Activated CD4-positive, alpha-beta T cell treated with anti-CD3 and anti-CD28 coated beads, Interleukin-10, Interleukin-2, amounts not matched to agents 100 ng/mL and 50 ng/mL, durations not matched to agents 16 hours and 8 hours (primary cell): ENCODE measurements around the gene MYH15.
"Not testable (repeated sequence)": the region's sequence is repeated elsewhere in the genome, so short reads cannot be mapped to it uniquely, and the experiment has no call there.

ENCODE experiments used
- DNase-seq: peaks from one replicate; pipeline ENCODE4 v3.0.0-alpha.2; 2020

The MYH15 gene

GRCh38 chr3:108381529-108382140 lies 128.8 kb downstream of the MYH15 start:
- DNase-seq: no peak

- peak; percentile 61 for DNase-seq
Observed at GRCh38 chr3:108380128-108380795, 130.1 kb downstream of the MYH15 start.

DNA sequence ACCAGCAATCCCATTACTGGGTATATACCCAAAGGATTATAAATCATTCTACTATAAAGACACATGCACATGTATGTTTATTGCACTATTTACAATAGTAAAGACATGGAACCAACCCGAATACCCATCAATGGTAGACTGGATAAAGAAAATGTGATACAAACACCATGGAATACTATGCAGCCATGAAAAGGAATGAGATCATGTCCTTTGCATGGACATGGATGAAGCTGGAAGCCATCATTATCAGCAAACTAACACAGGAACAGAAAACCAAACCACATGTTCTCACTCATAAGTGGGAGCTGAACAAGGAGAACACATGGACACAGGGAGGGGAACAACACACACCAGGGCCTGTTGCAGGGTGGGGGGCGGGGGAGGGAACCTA lies 131.4 kb downstream of the MYH15 start:
- DNase-seq: not testable (repeated sequence)

- DNase-seq: no peak
Observed at GRCh38 chr3:108378153-108378951, 132.0 kb downstream of the MYH15 start.

GRCh38 chr3:108377384-108377783 lies 133.0 kb downstream of the MYH15 start:
- no peak for DNase-seq

DNA sequence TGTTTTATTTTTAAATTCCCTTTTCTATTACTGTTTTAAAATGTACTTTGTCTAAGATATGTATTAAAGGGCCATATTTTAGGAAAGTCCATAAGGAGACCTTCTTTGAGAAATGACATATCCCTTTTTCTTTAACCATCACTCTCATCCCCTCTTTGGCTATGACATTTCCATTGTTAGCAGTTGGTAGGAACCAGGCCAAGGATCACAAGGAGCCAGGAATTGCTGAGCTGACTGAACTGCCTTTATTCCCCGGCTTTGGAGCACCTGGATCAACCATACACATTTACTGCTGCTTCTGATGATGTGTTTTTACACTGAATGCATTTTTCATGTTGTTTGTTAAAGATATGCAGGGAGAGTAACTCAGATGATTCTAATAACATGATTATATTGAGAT lies 134.4 kb downstream of the MYH15 start:
- DNase-seq: no peak

- no peak for DNase-seq
Observed at GRCh38 chr3:108359011-108359410, 151.4 kb downstream of the MYH15 start.

- DNase-seq: no peak
Observed at GRCh38 chr3:108357042-108357441, 153.4 kb downstream of the MYH15 start.

- no peak for DNase-seq
Observed at GRCh38 chr3:108354562-108354961, 155.8 kb downstream of the MYH15 start.

GRCh38 chr3:108352176-108352575 lies 158.2 kb downstream of the MYH15 start:
- DNase-seq: no peak

GRCh38 chr3:108346301-108347227 lies 163.8 kb downstream of the MYH15 start:
- DNase-seq: no peak

DNA sequence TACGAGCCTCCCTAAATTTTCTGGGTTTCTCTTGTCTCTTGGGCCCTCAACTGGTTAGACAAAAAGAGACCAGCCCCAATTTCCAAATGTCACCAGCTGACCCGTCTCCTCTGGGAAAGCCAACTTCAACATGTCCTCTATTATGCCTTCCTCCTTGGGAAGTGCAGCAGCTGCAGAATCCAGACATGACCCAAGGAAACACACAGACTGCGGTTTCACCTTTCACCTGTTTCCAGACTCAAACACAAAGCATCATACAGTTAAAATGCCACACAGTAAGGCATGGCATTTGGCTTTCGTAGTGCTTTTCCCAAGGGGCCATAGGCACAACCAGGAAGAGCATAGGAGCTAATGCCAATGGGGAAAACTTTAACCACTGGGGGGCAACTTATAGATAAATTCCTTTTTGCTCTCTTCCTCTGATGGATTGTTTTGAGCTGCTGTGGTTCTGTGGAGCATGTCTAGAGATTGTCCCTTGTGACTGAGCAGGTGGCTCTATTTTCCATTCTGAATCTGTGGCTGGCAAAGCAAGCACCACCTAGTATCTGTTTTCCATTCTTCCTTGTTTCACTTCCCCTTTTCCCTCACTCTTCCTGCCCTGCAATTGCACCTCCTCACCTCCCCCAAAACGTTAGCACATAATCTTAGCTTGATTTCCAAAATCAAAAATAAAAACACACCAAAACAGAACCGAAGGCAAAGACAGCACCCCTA lies 164.7 kb downstream of the MYH15 start:
- DNase-seq: no peak

DNA sequence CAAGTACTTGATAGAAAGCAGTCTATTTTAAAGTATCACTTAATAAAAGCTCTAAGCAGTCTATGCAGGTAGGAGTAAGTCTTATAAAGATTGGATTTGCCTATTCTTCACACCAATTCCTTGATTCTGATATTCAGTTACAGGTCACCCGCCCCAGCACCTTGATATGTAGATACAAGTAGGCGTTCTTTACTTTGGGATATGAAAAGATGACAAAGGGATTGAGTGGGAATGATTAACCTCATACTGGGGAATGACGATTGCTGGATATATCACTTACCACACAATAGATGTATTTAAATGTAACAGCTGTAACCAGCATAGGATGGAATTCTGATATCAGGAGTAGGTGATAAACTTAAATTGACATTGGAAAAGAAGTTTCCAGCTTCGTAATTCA lies 166.9 kb downstream of the MYH15 start:
- no peak for DNase-seq

DNA sequence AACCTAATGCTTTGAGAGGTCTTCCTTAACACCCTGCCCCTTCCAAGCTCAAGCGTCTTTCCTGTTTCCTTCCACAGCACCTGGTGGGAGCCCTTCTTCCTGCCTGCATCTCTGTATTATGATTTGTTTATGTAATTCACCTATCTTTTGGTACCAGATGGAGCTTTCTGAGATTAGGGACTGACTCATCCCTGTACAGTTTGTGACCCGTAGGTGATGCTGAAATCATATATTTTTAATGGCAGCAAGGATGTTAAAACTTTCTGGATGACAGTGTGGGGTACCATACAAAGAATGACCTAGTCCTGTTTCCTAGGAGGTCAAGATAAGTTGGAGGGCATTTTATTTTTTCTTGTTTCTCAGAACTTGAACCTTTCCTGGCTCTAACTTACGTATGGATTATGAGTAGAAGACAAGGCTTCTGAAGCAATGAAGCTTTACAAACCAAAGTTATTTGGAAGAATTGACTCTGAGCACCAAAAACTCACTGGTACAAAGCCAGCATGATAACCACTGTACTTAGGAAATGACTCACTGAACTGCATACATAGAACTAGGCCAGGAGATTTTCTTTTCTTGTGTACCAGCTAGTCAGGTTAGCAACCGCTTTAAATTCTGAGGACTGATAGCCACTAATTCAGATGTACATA lies 167.4 kb downstream of the MYH15 start:
- DNase-seq: peak; percentile 87

- DNase-seq: no peak
Observed at GRCh38 chr3:108341911-108342310, 168.5 kb downstream of the MYH15 start.

- DNase-seq: no peak
Observed at GRCh38 chr3:108338901-108339545, 171.4 kb downstream of the MYH15 start.

GRCh38 chr3:108334701-108335100 lies 175.7 kb downstream of the MYH15 start:
- no peak for DNase-seq

DNA sequence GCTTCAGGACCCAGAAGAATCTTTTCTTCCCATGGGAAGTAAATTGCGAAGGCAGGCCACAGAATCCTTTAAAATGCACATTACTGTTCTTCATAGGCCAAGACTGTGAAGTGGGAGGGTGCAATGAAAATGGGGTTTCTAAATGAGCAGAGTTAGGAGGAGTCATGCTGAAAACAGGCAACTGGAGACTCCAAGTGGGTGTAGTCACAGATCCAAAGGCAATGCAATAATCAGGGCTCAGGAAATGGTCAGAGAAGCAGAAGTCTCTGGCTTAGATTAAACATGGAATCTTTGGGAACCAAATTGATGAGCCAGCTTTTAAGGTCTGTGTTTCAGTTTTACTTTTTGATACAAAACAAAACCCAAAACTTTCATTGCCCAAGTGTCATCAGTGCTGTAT lies 176.4 kb downstream of the MYH15 start:
- DNase-seq: no peak

DNA sequence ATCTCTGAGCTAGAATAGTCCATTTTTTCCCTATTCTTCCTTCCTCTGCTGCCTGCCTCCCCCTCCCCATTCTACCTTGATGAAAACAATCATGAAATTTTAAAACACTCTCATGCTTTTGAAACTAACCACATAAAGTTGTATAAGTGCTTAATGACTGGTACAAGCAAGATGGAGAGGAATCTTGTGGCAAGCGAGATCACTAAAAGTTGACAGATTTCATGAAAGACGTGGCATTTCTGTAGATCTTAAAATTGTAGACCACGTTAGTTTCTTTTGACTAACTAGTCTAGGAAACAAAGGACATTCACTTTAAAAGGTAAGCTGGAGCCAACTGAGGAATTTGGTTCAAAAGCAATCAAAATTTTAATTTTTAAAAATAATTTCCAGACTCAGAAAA lies 178.6 kb downstream of the MYH15 start:
- DNase-seq: peak; percentile 23
